NCI-H526 treated with DMSO at 0.1 percent for 48 hours (cell line): Measurements from ENCODE around the gene PCSK6.
"Not testable (repeated sequence)": the region's sequence is repeated elsewhere in the genome, so short reads cannot be mapped to it uniquely, and the experiment has no call there.

ENCODE experiments used
- DNase-seq: peaks from one replicate; lab custom pipeline; 2025; lab: John Stamatoyannopoulos, UW

The PCSK6 gene

GRCh38 chr15:101461097-101461496 lies 28.4 kb downstream of the PCSK6 start:
- DNase-seq = no peak

- DNase-seq = no peak
Measured at GRCh38 chr15:101459579-101460300, 29.8 kb downstream of the PCSK6 start.

GRCh38 chr15:101458908-101459578 lies 30.5 kb downstream of the PCSK6 start:
- no peak for DNase-seq

- DNase-seq = no peak
Measured at GRCh38 chr15:101458158-101458900, 31.2 kb downstream of the PCSK6 start.

GRCh38 chr15:101457696-101458095 lies 31.8 kb downstream of the PCSK6 start:
- DNase-seq = no peak

GRCh38 chr15:101456057-101456739 lies 33.3 kb downstream of the PCSK6 start:
- no peak for DNase-seq

GRCh38 chr15:101455291-101456025 lies 34.0 kb downstream of the PCSK6 start:
- DNase-seq = no peak

- not testable (repeated sequence) for DNase-seq
Measured at GRCh38 chr15:101454781-101455180, 34.7 kb downstream of the PCSK6 start.

GRCh38 chr15:101454365-101454764 lies 35.1 kb downstream of the PCSK6 start:
- no peak for DNase-seq

- DNase-seq = no peak
Measured at GRCh38 chr15:101453123-101454120, 36.1 kb downstream of the PCSK6 start.

GRCh38 chr15:101452572-101452971 lies 36.9 kb downstream of the PCSK6 start:
- DNase-seq = no peak

GRCh38 chr15:101451846-101452245 lies 37.7 kb downstream of the PCSK6 start:
- no peak for DNase-seq

GRCh38 chr15:101451266-101451799 lies 38.2 kb downstream of the PCSK6 start:
- no peak for DNase-seq

- DNase-seq = no peak
Measured at GRCh38 chr15:101450403-101451265, 38.9 kb downstream of the PCSK6 start.

GRCh38 chr15:101449471-101450402 lies 39.8 kb downstream of the PCSK6 start:
- no peak for DNase-seq

GRCh38 chr15:101448336-101448735 lies 41.2 kb downstream of the PCSK6 start:
- no peak for DNase-seq

GRCh38 chr15:101447561-101448071 lies 41.9 kb downstream of the PCSK6 start:
- no peak for DNase-seq

GRCh38 chr15:101447168-101447533 lies 42.4 kb downstream of the PCSK6 start:
- DNase-seq = no peak
